ENCODE data around the gene AATK.

Gene AATK

DNA sequence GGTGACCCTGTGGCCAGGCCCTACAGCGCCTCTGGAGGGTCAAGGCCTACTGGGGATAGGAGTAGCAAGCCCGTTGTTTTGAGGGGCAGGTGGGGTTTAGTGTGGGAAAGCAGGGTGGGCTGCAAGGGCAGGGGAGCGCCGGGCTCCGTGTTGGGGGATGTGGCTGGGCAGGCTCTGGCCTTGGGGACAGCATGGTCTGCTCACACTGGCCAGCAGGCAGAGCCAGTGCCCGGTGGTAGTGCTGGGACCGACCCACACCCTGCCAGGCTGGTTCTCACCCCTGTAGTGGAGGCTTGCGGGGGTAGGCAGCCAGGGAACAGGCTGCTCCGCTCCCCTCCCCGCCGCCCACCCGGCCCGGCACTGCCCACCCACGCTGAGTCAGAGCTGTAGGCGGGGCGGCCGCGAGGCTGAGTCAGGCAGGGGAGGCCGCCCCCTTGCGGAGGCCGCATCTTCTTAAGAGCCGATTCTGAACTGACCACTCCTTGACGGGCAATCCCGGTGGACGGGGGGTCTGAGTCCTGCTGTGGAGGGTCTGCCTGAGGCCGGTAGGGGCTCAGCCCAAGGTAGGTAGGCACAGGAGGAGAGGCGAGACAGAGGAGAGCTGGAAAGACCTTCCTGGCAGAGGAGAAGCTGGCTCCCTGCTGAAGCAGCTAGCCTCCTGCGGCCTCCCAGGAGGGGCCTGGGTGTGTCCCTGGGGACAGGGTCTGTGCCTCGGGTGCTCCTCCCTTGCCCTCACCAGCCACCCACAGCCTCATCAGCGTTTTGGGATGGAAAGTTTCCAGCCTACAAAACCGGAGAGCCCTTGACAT lies 68.7 kb downstream of the AATK start:
- peak; percentile 44 to 58 for DNase-seq (ENCODE audit: extremely low read depth in 1 of 2, low read depth in 1 of 2)

- no peak for DNase-seq (ENCODE audit: extremely low read depth in 1 of 2, low read depth in 1 of 2)
These were observed 69.3 kb downstream of the AATK start for GRCh38 chr17:81096741-81097133.

GRCh38 chr17:81095383-81095762 lies 70.6 kb downstream of the AATK start:
- peak in 1 of 2 donors; percentile 21 for DNase-seq (ENCODE audit: extremely low read depth in 1 of 2, low read depth in 1 of 2)

DNA sequence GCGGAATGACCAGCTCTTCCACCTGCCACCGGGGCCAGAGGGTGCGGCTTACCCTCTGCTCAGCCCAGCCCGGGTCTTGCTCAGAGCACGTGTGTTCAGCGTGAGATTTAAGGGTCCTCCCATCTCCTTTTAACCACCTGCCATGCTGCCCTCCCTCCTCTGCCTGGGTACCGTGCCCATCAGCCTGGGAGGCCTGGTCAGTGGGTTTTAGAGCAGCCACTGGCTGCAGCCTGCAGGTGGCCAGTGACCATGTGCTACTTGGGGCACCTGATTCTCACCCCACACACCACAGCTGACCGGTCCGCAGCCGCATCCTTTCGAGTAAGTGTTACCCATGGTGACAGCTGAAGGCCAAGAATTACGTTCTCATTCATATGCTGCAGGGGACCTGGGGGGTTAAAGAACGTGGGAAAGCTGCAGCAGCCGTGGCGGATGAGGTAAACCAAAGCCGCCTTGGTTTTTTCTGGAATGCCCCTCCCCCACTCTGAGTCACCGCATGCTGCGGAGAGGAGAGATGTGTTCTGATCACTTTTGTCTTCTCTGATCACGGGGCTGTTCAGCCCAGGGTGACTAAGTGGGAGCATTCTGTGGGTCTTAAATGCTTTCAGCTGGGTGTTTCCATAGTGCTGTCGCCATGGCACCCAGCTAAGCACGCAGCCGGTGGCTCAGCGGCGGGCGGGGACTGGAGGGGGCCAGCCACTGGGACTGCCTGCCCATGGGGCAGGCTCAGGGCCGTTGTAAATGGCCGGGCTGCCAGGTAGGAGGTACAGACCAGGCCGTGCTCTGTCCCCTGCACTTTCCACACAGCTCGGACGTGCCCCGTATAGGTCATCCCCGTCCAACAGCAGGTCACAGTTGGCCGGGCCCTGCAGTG lies 71.3 kb downstream of the AATK start:
- DNase-seq (ENCODE audit: extremely low read depth in 1 of 2, low read depth in 1 of 2) = peak; percentile 85 to 90

- DNase-seq (ENCODE audit: extremely low read depth in 1 of 2, low read depth in 1 of 2) = no peak
These were observed 72.2 kb downstream of the AATK start for GRCh38 chr17:81093619-81094508.

- DNase-seq (ENCODE audit: extremely low read depth in 1 of 2, low read depth in 1 of 2) = no peak
These were observed 73.4 kb downstream of the AATK start for GRCh38 chr17:81092518-81093095.

- DNase-seq (ENCODE audit: extremely low read depth in 1 of 2, low read depth in 1 of 2) = no peak
These were observed 74.1 kb downstream of the AATK start for GRCh38 chr17:81091774-81092517.

GRCh38 chr17:81091154-81091553 lies 74.9 kb downstream of the AATK start:
- DNase-seq (ENCODE audit: extremely low read depth in 1 of 2, low read depth in 1 of 2) = no peak

DNA sequence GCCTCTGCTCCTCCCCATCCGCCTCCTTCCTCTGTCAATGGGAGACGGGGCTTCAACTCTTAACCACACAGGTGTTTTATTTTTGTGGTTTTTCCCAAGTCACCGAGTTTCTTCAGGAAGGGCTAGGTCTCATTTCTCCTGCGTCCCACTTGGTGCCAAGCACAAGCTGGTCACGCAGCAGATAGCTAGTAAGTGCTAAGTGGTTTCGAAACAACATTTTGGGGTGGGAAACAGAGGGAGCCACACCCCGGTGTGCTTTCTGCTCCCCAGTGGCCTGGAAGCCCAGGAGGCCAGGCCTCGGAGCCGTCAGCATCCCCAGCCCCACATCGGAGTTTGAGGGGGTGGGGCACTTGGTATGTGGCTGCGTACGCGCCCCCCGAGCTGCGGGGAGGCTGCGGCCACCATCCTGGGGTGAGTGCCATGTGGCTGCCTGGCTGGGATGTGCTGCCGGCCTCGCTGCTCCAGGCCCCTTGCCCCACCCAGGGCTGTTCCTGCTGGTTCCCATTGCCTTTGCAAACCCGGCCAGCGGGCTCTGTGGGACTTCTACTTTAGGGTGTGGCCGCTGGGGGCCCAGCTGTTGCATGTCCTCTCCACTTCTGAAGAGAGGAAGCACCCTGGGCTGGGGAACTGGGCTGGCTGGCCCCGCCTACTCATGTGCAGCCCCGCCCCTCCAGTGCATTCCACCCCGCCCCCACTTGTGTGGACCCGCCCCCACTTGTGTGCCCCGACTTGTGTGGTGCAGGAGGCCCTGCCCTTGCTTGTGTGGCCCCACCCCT lies 75.5 kb downstream of the AATK start:
- peak in 1 of 2 donors; percentile 11 for DNase-seq (ENCODE audit: extremely low read depth in 1 of 2, low read depth in 1 of 2)

DNA sequence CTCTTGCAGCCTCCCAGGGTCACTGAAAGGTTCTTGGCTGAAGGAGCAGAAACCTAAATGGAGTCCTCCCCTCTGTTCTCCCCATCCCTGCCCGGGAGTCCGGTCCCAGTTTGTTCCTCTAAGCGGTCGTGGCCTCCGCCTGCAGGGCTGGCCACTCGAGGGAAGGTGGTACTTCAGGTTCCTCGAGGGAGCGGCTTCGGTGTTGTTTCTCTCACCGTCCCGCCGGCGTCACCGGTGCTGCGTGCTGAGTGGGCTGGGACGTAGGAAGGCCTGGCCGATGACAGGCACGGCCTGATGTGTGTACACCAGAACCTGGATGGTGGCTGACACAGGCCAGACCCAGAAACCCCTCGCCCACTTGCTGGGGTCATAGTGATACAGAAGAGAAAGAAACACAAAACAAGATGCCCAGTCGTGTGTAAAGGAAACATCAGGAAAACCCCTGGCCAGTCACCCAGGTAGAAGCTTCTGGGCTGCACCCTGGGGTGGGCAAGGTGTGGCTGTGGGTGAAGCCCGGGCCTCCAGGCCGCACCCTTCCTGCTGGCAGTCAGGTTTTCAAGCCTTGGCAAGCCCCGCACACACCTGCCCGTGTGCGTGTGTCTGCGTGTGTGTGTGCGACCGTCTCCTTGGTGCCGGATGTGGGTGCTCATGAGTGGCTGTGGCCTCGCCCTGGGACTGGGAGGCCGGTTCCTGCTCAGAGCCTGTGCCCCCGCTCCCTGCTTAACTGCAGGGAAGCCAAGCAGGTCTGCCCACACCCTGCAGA lies 79.1 kb downstream of the AATK start:
- DNase-seq (ENCODE audit: extremely low read depth in 1 of 2, low read depth in 1 of 2) = no peak

- no peak for DNase-seq (ENCODE audit: extremely low read depth in 1 of 2, low read depth in 1 of 2)
These were observed 80.6 kb downstream of the AATK start for GRCh38 chr17:81085420-81085911.

DNA sequence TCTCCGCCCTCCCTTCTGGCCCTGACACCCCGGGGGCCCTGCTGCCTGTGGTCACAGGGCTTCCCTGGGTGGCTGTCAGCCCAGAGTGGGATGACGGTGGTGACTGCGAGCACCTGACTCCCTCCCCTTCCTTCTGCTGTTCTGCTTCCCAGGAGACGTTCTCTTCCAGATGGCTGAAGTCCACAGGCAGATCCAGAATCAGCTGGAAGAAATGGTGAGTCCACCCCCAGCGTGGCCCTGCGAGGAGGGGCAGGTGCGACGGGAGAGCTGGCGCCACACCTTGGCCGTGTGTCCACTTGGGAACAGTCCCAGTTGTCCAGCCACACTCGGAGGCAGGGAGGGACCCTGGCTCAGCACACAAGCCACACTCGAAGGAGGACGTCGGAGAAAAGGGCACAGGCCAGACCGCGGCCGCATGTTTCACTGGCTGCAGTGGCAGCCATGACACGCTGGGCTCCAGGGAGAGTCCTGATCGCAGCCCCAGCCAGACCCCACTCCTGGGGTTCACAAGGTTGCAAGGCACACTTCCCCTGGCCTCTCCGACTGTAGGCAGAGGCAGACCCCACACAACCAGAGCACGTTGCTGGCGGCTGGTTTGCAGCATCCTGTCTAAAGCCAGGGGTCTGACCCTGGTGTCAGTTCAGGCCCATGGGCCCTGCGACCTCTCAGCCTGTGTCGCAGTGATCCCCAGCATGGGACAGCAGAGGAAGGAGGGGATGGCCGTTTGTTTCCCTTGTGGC lies 81.2 kb downstream of the AATK start:
- no peak for DNase-seq (ENCODE audit: extremely low read depth in 1 of 2, low read depth in 1 of 2)

- no peak for DNase-seq (ENCODE audit: extremely low read depth in 1 of 2, low read depth in 1 of 2)
These were observed 82.8 kb downstream of the AATK start for GRCh38 chr17:81083125-81083765.

DNA sequence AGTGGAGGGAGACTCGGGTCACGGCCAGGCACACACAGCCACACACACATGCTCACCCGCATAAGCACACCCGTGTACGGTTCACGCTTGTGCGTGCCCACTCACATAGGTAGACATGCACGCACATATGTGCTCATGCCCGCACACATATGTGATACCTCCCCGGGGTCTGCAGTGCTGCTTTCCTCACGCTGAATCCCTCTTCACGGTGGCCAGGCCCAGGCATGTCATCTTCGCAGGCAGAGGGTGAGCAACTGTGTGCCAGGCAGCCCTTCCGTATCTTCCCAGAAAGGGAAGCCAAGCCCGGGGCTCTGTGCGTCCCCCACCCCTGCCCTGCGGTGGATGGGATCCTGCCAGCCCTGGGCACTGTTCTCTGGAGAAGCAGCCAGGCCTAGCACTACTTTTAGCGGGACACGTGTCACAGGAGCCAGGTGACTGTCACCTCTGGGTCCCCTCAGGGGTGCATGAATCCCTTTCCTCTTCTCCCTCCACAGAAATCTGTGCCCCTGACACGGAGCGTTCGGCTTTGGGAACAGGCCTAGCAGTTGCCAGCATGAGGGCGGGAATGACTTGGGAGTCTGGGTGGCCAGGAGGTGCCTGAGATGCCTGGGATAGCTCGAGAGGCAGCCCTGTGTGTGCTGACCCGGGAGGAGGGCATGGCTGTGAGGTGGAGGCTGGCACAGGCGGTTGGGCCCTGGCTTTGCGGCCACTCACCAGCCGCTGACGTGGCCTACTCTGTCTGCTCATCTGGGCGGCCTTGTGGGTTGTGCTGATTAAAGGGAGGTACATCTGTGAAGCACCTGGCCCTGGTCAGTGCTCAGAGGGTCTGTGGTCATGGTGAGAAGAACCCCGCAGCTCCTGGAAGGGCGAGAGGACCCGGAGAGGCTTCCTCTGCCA lies 83.6 kb downstream of the AATK start:
- DNase-seq (ENCODE audit: extremely low read depth in 1 of 2, low read depth in 1 of 2) = no peak

DNA sequence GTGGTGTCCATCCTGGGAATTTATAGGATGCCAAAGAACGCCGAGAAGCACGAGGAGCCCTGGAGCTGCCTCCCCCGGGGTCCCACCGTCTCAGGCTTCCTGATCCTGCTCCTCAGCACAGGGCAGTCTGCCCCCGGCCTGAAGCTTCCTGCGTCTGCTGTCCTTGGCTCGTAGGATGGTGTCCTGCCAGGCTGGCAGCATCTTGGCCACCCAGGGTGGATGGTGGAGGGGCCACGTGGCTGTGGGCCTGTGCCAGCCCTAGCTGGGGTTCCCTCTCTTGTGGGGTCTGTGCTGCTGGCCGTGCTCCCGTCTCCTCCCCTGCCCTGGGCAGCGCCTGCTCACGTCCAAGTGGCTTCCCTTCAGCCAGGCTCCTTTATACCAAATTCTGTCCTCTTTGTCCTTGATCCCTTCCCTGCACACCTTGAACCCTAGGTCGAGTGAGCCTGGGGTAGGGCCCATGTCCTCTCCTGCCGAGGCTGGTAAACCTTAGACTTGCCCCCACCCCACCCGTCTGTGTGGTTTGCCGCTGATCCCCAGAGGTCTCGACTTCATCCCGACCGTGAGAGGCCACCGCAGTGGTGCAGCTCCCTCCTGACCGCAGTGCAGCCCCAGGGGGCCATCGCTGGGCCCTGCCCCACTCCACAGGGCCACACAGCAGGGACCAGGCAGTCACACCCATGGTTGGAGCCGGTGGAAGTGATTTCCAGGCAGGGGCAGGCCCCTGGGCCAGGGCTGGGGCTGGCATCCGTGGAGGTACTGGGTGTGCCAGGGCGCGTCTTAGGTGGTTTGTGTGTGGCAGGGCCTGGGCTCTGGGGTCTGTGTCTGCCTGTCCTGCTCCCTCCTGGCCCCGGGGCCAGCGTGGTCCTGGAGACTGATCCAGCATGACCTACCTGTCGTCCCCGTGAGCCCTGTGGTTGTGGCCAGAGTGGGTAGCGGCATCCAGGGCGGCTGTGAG lies 84.5 kb downstream of the AATK start:
- no peak for DNase-seq (ENCODE audit: extremely low read depth in 1 of 2, low read depth in 1 of 2)
